ENCODE data around the gene GRK5.

- TF ChIP-seq ARNT (IDR thresholded peaks at IDR 0.05): no peak
- no peak for TF ChIP-seq ELF4 (IDR thresholded peaks at IDR 0.05)
- no peak for TF ChIP-seq CTBP1 (IDR thresholded peaks at IDR 0.05; ENCODE audit: borderline replicate concordance)
- TF ChIP-seq BHLHE40 (IDR thresholded peaks at IDR 0.05; ENCODE audit: borderline replicate concordance): no peak
Observed at GRCh38 chr10:119502209-119502608, 294.8 kb downstream of the GRK5 start.

Data from HEK293T (cell line).